Melanocyte of skin (primary cell): ENCODE results near the gene FCHSD1. TPM values are rescaled to one million over a fixed set of nuclear protein-coding genes. Genes with fewer than 3 reads are reported as not detected.

Source experiments
- total RNA-seq, 2 donors: library from RNA; depleted of rRNA; stranded (reverse); fragments of >200 nt; gene quantifications; 2 replicates each; pipeline ENCODE4 v1.2.3, GENCODE V29; 2012

Gene FCHSD1
- total RNA-seq: 10 to 100 TPM; 20.0 to 22.3 TPM

DNA sequence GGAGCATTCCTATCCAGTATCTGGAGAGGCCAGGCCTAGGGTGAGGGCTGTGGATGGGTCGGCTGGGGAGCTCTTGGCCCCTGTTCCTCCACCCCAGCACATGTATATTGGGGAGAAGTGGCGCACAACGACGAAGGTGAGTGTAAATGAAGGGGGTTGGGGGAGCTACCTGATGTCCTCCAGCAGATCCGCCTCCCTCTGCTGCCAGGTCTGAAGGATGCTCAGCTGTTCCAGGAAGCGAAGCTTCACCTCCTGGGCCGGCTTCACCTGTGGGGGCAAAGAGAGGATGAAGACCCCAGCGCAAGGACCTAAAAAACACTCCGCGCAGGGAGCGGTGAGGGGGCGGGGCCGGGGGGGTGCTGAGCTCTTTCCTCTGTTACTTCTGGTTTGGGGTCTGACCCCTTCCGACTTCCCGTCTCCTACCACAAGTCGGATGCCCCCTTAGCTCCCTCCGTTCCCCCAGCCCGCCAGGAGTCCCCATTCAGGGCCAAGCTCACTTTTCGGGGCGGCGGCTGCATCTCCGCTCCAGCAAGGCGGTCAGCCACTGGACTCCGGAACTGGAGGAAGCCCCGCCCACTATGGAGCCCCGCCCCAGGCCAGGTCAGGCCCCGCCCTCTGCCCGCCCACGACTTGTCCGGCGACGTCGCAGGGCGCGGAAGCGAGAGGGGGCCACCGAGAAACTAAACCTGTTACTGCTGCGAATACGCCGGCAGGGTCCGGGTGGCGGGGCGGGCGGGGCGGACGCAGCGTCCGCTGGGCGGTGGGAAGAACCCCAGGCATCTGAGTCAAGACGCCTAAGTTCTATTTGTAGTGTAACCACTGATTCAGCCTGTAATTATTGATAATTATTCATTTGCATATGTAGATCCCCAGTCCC, at the start of gene FCHSD1:
Gene FCHSD1 (minus strand): TSS at position 568 of the 877 bp plus-strand sequence. CDS start 50 bp downstream, at position 518.

DNA sequence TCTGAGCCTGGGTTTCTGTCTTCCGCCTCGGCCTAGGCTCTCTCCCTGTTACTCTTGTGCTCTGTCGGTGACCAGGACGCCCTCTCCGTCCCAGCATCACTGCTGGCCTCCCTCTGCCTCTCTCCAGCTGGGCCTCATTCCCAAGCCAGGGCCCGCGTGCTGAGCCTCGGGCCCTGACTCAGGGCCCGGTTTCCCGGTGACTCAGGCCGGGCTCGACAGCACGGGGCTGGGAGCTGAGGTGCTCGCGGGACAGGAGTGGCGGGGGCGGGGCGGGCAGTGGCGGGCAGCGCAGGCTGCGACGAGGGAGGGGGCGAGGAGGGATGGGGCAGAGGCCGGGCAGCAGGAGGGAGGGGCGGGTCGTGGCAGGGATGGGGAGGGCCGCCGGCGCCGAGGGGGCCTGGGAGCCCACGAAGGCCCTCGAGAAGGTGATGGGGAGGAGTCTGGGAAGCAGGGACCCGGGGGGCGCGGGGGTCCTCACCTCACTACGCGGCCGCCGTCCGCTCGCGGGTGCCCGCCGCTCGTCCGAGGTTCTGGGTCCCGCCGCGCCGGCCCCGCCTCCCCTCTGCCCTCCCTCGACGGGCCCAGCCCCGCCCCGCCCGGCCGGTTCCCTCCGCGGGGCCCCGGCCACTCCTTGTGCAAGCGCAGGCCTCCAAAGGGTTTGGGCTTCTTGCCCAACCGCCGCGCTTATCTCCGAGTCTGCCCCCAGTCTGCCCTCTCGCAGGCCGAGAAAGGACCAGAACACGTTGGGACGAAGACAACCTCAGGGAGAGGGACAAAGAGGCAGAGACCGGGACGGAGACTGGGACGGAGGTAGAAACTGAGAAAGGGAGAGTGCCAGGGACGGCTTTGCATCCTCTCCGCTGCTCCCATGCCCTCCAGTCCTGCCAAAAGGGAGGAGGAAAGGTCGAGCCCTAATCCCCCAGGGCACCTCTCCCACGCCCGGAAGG, 30.8 kb upstream of the FCHSD1 start, which contains the start of gene ARAP3:
Gene ARAP3 (minus strand): TSS at position 536 of the 947 bp plus-strand sequence. CDS start 1,744 bp downstream, outside the sequence.

DNA sequence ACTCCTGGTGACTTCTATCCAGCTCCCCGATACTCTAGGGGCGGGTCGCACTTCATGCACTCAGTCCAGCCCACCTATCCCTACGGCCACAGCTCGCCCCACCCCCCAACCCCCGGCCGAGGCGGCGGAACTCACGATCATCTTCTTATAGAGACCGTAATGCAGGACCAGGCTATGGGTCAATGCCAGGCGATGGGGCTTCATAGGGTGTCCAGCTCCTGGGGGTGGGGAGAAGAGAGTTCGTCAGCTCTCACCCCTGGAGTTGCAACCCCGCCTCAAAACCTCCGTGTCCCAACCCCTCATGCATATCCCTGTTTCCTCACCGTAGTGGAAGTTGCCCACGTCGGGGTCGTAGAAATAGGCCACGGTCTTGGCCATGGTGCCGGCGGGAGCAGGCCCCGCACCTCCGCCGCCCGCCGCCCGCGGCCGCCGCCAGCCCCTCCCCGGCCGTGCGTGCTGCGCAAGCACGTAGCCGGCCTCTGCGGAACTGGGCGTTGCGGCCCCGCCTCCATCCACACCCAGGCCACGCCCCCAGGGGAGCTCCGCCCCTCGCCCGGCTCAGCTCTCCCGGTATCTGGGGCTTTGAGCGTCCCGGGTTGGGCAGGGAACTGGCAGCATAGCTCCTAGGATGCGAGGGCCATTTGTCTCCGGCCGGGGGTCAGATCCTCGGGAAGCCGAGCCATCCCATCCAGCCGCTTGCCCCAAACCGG, 14.7 kb downstream of the FCHSD1 start, which contains the start of the genes HDAC3 and RELL2:
Gene HDAC3 (minus strand): TSS at position 437 of the 710 bp plus-strand sequence. CDS start 59 bp downstream, at position 378.
Gene RELL2 (plus strand): TSS at position 585 of the 710 bp plus-strand sequence. CDS start 1,229 bp downstream, outside the sequence.

DNA sequence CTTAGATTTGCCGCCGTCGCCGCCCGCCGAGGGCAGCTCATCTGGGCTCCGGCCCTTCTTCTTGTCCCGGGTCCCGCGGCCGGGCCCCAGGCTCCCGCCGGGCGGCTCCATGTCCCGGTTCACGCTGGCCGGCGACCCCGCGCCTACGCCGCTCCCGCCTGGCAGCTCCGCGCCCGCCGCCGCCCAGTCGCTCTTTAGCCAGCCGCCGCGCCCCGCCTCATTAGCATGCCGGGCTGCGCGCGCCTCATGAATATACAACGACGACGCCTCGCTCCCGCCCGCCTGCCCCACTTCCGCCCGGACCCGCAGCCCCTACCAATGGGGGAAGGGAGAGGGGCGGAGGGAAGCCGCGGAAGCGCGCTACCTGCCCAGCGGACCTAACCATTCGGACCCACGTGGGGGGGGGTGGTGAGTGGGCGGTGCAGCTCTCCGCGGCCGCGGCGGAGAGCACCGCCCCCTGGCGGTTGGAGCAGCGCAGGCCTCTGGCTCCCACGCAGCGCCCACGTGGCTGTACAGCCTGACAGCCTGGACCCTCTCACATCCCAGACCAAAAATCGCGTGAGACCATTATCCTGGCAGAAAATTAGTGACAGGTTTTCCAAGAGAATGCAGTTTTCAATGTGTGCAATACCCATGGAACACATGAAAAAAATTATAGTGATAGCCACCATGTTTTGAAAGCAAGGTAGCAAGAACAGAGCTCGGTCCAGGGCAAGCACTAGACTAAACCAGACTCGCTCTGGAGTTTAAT, 32.2 kb downstream of the FCHSD1 start, which contains the start of gene DIAPH1:
Gene DIAPH1 (minus strand): TSS at position 197 of the 751 bp plus-strand sequence. CDS start 86 bp downstream, at position 111.

Other genes starting within 250 kb of the FCHSD1 start
- gene PCDHGA9, start 248.6 kb downstream of the FCHSD1 start, total RNA-seq: 1 to 10 TPM in 1 of 2 donors, under 1 TPM in 1; 1.00 to 1.4 TPM
- gene PCDHGB6, start 243.4 kb downstream of the FCHSD1 start, total RNA-seq: 1 to 10 TPM; 1.4 to 1.7 TPM
- 1 to 10 TPM; 4.5 to 5.0 TPM for gene PCDHGA10, start 238.4 kb downstream of the FCHSD1 start, total RNA-seq
- gene PCDHGB7, start 233.7 kb downstream of the FCHSD1 start, total RNA-seq: 1 to 10 TPM; 3.7 to 3.8 TPM
- gene PCDHGA11, start 230.4 kb downstream of the FCHSD1 start, total RNA-seq: 1 to 10 TPM; 3.7 to 4.8 TPM
- gene PCDHGA12, start 220.9 kb downstream of the FCHSD1 start, total RNA-seq: 10 to 100 TPM; 28.0 to 36.8 TPM
- gene PCDHGC3, start 175.5 kb downstream of the FCHSD1 start, total RNA-seq: 10 to 100 TPM; 50.2 to 64.6 TPM
- gene PCDHGC4, start 166.4 kb downstream of the FCHSD1 start, total RNA-seq: 1 to 10 TPM; 1.4 to 1.7 TPM
- gene PCDHGC5, start 162.3 kb downstream of the FCHSD1 start, total RNA-seq: 1 to 10 TPM; 1.0 to 2.0 TPM
- 10 to 100 TPM; 12.4 to 23.3 TPM for gene DIAPH1, start 32.4 kb downstream of the FCHSD1 start, total RNA-seq
- 10 to 100 TPM; 47.5 to 50.3 TPM for gene HDAC3, start 14.6 kb downstream of the FCHSD1 start, total RNA-seq
- 1 to 10 TPM; 4.8 to 7.3 TPM for gene RELL2, start 14.4 kb downstream of the FCHSD1 start, total RNA-seq
- gene ARAP3, start 30.8 kb upstream of the FCHSD1 start, total RNA-seq: 10 to 100 TPM in 1 of 2 donors, 1 to 10 TPM in 1; 7.6 to 10.3 TPM
- under 1 TPM; 0.34 to 1.00 TPM for gene PCDH1, start 227.0 kb upstream of the FCHSD1 start, total RNA-seq